Breast epithelium (tissue), 4 donors: ENCODE results near the gene MARCHF2. TPM values are rescaled to one million over a fixed set of nuclear protein-coding genes. Genes with fewer than 3 reads are reported as not detected.
"Not testable (repeated sequence)": the region's sequence is repeated elsewhere in the genome, so short reads cannot be mapped to it uniquely, and the experiment has no call there.

Experiments used
- DNase-seq, 2 donors: peaks; one replicate each; pipeline ENCODE4 v3.0.0-alpha.2; 2019; ENCODE audit warnings: low spot score in 2 of 2
- H3K27ac ChIP-seq, 2 donors: fragments of 200-600 bp; sonication (generic) in 1 of 2; one replicate each; pipeline ENCODE4 v1.5.1; 2016 to 2019; ENCODE audit warnings: mild to moderate bottlenecking in 1 of 2
- H3K27me3 ChIP-seq, 2 donors: fragments of 200-600 bp; sonication (generic) in 1 of 2; one replicate each; pipeline versions ENCODE4 v1.5.1 to v1.6.0; 2017 to 2019; ENCODE audit warnings: control low read depth in 1 of 2, mild to moderate bottlenecking in 1 of 2
- H3K36me3 ChIP-seq: fragments of 200-600 bp; one replicate; pipeline ENCODE4 v1.5.1; 2019
- H3K4me1 ChIP-seq, 2 donors: fragments of 200-600 bp; sonication (generic); one replicate each; pipeline ENCODE4 v1.5.1; 2016 to 2019; ENCODE audit warnings: control low read depth in 1 of 2
- H3K4me3 ChIP-seq, 3 donors: fragments of 200-600 bp; sonication (generic); 1 replicate in 2 of 3; 2 replicates in 1 of 3; pipeline ENCODE4 v1.5.1; 2016 to 2019; ENCODE audit warnings: mild to moderate bottlenecking in 3 of 3, moderate library complexity in 2 of 3
- H3K9me3 ChIP-seq, 2 donors: fragments of 200-600 bp; sonication (generic) in 1 of 2; one replicate each; pipeline ENCODE4 v1.5.1; 2016 to 2019; ENCODE audit warnings: control low read depth in 1 of 2
- CTCF ChIP-seq, 3 donors: fragments of 450-650 bp; IDR thresholded peaks; one replicate each; pipeline ENCODE4 v1.5.1; 2016 to 2017; ENCODE audit warnings: antibody characterized with exemption in 3 of 3, mild to moderate bottlenecking in 3 of 3, moderate library complexity in 3 of 3
- POLR2A ChIP-seq: fragments of 450-650 bp; IDR thresholded peaks from one replicate; pipeline ENCODE4 v1.6.1; 2016; ENCODE audit warnings: antibody characterized with exemption, mild to moderate bottlenecking, moderate library complexity
- POLR2AphosphoS5 ChIP-seq, 3 donors: sonication (generic); formaldehyde crosslinking; IDR thresholded peaks; one replicate each; pipeline ENCODE4 v1.6.1; 2017; ENCODE audit warnings: antibody characterized with exemption in 3 of 3
- intact Hi-C: fragments of 100-400 bp; cut with DNase I; formaldehyde crosslinking; loops from one replicate; pipeline ENCODE4 v1.15.1; 2023; ENCODE audit warnings: low total_unique reads
- total RNA-seq, 3 donors: library from RNA; depleted of rRNA; stranded (reverse); fragments of >200 nt; gene quantifications; one replicate each; pipeline ENCODE4 v1.1.0, GENCODE V29; 2016

MARCHF2 gene
- total RNA-seq, 3 donors from 2014 or later, result 126 to 224 (median 132) TPM

GRCh38 chr19:8377598-8377997 lies 35.5 kb upstream of the MARCHF2 start:
- H3K4me1 ChIP-seq, result no peaks in the 10 kb centered on the region
- TF ChIP-seq POLR2AphosphoS5 (IDR thresholded peaks at IDR 0.05) (no peak), POLR2A (no peak), CTCF (IDR thresholded peaks at IDR 0.05) (no peak)
- DNase-seq, result no peak
- H3K27me3 ChIP-seq, result no peaks in the 10 kb centered on the region
- no peaks in the 10 kb centered on the region for H3K9me3 ChIP-seq
- no peak overlapping the region for H3K27ac ChIP-seq
- H3K4me3 ChIP-seq, result no peak overlapping the region
- no peaks in the 10 kb centered on the region for H3K36me3 ChIP-seq
- intact Hi-C loops, result no loop called here

GRCh38 chr19:8379156-8379891 lies 33.8 kb upstream of the MARCHF2 start:
- DNase-seq, H3K4me1 ChIP-seq, H3K36me3 ChIP-seq: not testable (repeated sequence)

GRCh38 chr19:8384569-8384968 lies 28.5 kb upstream of the MARCHF2 start:
- H3K27ac ChIP-seq, H3K4me1 ChIP-seq, DNase-seq, H3K27me3 ChIP-seq, H3K9me3 ChIP-seq, H3K4me3 ChIP-seq, H3K36me3 ChIP-seq, intact Hi-C loops: not testable (repeated sequence)

More at GRCh38 chr19:8379156-8379891, 33.8 kb upstream of the MARCHF2 start:
- H3K27ac ChIP-seq, H3K9me3 ChIP-seq, H3K27me3 ChIP-seq, intact Hi-C loops, H3K4me3 ChIP-seq: not testable (repeated sequence)

- H3K36me3 ChIP-seq, H3K4me1 ChIP-seq, DNase-seq, H3K27me3 ChIP-seq, intact Hi-C loops, H3K9me3 ChIP-seq, H3K4me3 ChIP-seq: not testable (repeated sequence)
- H3K27ac ChIP-seq, result peak overlapping the region; percentile 76 to 84
These were observed 28.0 kb upstream of the MARCHF2 start for GRCh38 chr19:8385103-8385502.

- Histone ChIP-seq H3K4me3 (peak overlapping the region in 1 of 3 donors; percentile 13), H3K27ac (peak overlapping the region; percentile 76 to 84)
- H3K9me3 ChIP-seq, DNase-seq, H3K36me3 ChIP-seq, H3K4me1 ChIP-seq, intact Hi-C loops, H3K27me3 ChIP-seq: not testable (repeated sequence)
These were observed 27.5 kb upstream of the MARCHF2 start for GRCh38 chr19:8385566-8385965.

GRCh38 chr19:8386419-8386818 lies 26.7 kb upstream of the MARCHF2 start:
- peak overlapping the region; percentile 76 to 84 for H3K27ac ChIP-seq
- H3K27me3 ChIP-seq, H3K36me3 ChIP-seq, H3K4me3 ChIP-seq, intact Hi-C loops, H3K4me1 ChIP-seq, DNase-seq, H3K9me3 ChIP-seq: not testable (repeated sequence)

GRCh38 chr19:8386990-8387389 lies 26.1 kb upstream of the MARCHF2 start:
- peak overlapping the region; percentile 76 to 84 for H3K27ac ChIP-seq
- H3K4me1 ChIP-seq, result peaks cover 0 to 11% of the 10 kb centered on the region in 2 donors
- no peak for DNase-seq
- no peak overlapping the region for H3K4me3 ChIP-seq
- intact Hi-C loops, result no loop called here
- H3K9me3 ChIP-seq, result no peaks in the 10 kb centered on the region
- TF ChIP-seq CTCF (IDR thresholded peaks at IDR 0.05) (no peak), POLR2A (no peak), POLR2AphosphoS5 (IDR thresholded peaks at IDR 0.05) (no peak)
- H3K36me3 ChIP-seq, result no peaks in the 10 kb centered on the region
- H3K27me3 ChIP-seq, result no peaks in the 10 kb centered on the region
